ENCODE data around the gene MEIKIN. TPM values are rescaled to one million over a fixed set of nuclear protein-coding genes. Genes with fewer than 3 reads are reported as not detected.

The MEIKIN gene
- total RNA-seq, 1 experiment from 2014 or later: not detected

- H3K9me3 Mint-ChIP-seq (ENCODE audit: low read depth, unreplicated experiment): no peaks in the 10 kb centered on the region
- no peak overlapping the region for H3K4me3 Mint-ChIP-seq (ENCODE audit: low read depth, unreplicated experiment)
- CTCF ChIA-PET: no interaction called here
- BruUV-seq (replicated peaks): no TSS peak
- no peak overlapping the region for H3K27ac Mint-ChIP-seq (ENCODE audit: unreplicated experiment)
- intact Hi-C loops (cut with micrococcal nuclease; ENCODE audit: unreplicated experiment): no loop called here
- no peak for DNase-seq
- no peaks in the 10 kb centered on the region for H3K36me3 Mint-ChIP-seq (ENCODE audit: insufficient read depth, unreplicated experiment)
- peaks cover 29% of the 10 kb centered on the region for H3K27me3 Mint-ChIP-seq (ENCODE audit: unreplicated experiment)
- no peaks in the 10 kb centered on the region for H3K4me1 Mint-ChIP-seq (ENCODE audit: low read depth, unreplicated experiment)
- no peak for TF ChIP-seq CTCF (IDR thresholded peaks at IDR 0.05; ENCODE audit: unreplicated experiment)
Observed at GRCh38 chr5:131976414-131977211, 31.1 kb upstream of the MEIKIN start.

- Mint-ChIP-seq H3K4me1 (ENCODE audit: low read depth, unreplicated experiment) (no peaks in the 10 kb centered on the region), H3K9me3 (ENCODE audit: low read depth, unreplicated experiment) (no peaks in the 10 kb centered on the region), H3K27me3 (ENCODE audit: unreplicated experiment) (peaks cover 14% of the 10 kb centered on the region), H3K36me3 (ENCODE audit: insufficient read depth, unreplicated experiment) (no peaks in the 10 kb centered on the region), H3K27ac (ENCODE audit: unreplicated experiment) (no peak overlapping the region), H3K4me3 (ENCODE audit: low read depth, unreplicated experiment) (no peak overlapping the region)
- intact Hi-C loops (cut with micrococcal nuclease; ENCODE audit: unreplicated experiment): no loop called here
- BruUV-seq (replicated peaks): no TSS peak
- no peak for DNase-seq
- no peak for TF ChIP-seq CTCF (IDR thresholded peaks at IDR 0.05; ENCODE audit: unreplicated experiment)
- CTCF ChIA-PET: no interaction called here
Observed at GRCh38 chr5:131974956-131975726, 29.7 kb upstream of the MEIKIN start.

- no peak overlapping the region for H3K27ac Mint-ChIP-seq (ENCODE audit: unreplicated experiment)
- intact Hi-C loops (cut with micrococcal nuclease; ENCODE audit: unreplicated experiment): no loop called here
- TF ChIP-seq CTCF (IDR thresholded peaks at IDR 0.05; ENCODE audit: unreplicated experiment): no peak
- CTCF ChIA-PET: no interaction called here
- H3K9me3 Mint-ChIP-seq (ENCODE audit: low read depth, unreplicated experiment): no peaks in the 10 kb centered on the region
- no peaks in the 10 kb centered on the region for H3K36me3 Mint-ChIP-seq (ENCODE audit: insufficient read depth, unreplicated experiment)
- BruUV-seq (replicated peaks): no TSS peak
- H3K4me1 Mint-ChIP-seq (ENCODE audit: low read depth, unreplicated experiment): no peaks in the 10 kb centered on the region
- peaks cover 14% of the 10 kb centered on the region for H3K27me3 Mint-ChIP-seq (ENCODE audit: unreplicated experiment)
- H3K4me3 Mint-ChIP-seq (ENCODE audit: low read depth, unreplicated experiment): no peak overlapping the region
- DNase-seq: no peak
Observed at GRCh38 chr5:131974622-131974955, 29.1 kb upstream of the MEIKIN start.

- CTCF ChIA-PET: no interaction called here
- DNase-seq: no peak
- Mint-ChIP-seq H3K4me1 (ENCODE audit: low read depth, unreplicated experiment) (no peaks in the 10 kb centered on the region), H3K36me3 (ENCODE audit: insufficient read depth, unreplicated experiment) (no peaks in the 10 kb centered on the region), H3K27me3 (ENCODE audit: unreplicated experiment) (peaks cover 14% of the 10 kb centered on the region), H3K4me3 (ENCODE audit: low read depth, unreplicated experiment) (no peak overlapping the region), H3K27ac (ENCODE audit: unreplicated experiment) (no peak overlapping the region), H3K9me3 (ENCODE audit: low read depth, unreplicated experiment) (no peaks in the 10 kb centered on the region)
- intact Hi-C loops (cut with micrococcal nuclease; ENCODE audit: unreplicated experiment): no loop called here
- TF ChIP-seq CTCF (IDR thresholded peaks at IDR 0.05; ENCODE audit: unreplicated experiment): no peak
- BruUV-seq (replicated peaks): no TSS peak
Observed at GRCh38 chr5:131974016-131974415, 28.6 kb upstream of the MEIKIN start.

Measured in Calu3 (cell line).